ENCODE results near the gene ZBTB9.

ZBTB9 gene

GRCh38 chr6:33433544-33434191 is 20.7 kb upstream of the ZBTB9 start:
- no peak for DNase-seq (ENCODE audit: low read depth in 2 of 2)

GRCh38 chr6:33434961-33435360 is 19.4 kb upstream of the ZBTB9 start:
- no peak for DNase-seq (ENCODE audit: low read depth in 2 of 2)

DNA sequence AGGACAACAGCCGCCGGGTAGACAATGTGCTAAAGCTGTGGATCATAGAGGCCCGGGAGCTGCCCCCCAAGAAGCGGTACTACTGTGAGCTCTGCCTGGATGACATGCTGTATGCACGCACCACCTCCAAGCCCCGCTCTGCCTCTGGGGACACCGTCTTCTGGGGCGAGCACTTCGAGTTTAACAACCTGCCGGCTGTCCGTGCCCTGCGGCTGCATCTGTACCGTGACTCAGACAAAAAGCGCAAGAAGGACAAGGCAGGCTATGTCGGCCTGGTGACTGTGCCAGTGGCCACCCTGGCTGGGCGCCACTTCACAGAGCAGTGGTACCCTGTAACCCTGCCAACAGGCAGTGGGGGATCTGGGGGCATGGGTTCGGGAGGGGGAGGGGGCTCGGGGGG is 16.7 kb upstream of the ZBTB9 start:
- no peak for DNase-seq (ENCODE audit: low read depth in 2 of 2)

- no peak for DNase-seq (ENCODE audit: low read depth in 2 of 2)
Measured at GRCh38 chr6:33438978-33439594, 15.3 kb upstream of the ZBTB9 start.

GRCh38 chr6:33439956-33440648 is 14.3 kb upstream of the ZBTB9 start:
- DNase-seq (ENCODE audit: low read depth in 2 of 2), result no peak

GRCh38 chr6:33440649-33441309 is 13.6 kb upstream of the ZBTB9 start:
- no peak for DNase-seq (ENCODE audit: low read depth in 2 of 2)

GRCh38 chr6:33441457-33441856 is 12.9 kb upstream of the ZBTB9 start:
- DNase-seq (ENCODE audit: low read depth in 2 of 2), result no peak

- no peak for DNase-seq (ENCODE audit: low read depth in 2 of 2)
Measured at GRCh38 chr6:33442283-33442682, 12.1 kb upstream of the ZBTB9 start.

- DNase-seq (ENCODE audit: low read depth in 2 of 2), result no peak
Measured at GRCh38 chr6:33443025-33443424, 11.4 kb upstream of the ZBTB9 start.

DNA sequence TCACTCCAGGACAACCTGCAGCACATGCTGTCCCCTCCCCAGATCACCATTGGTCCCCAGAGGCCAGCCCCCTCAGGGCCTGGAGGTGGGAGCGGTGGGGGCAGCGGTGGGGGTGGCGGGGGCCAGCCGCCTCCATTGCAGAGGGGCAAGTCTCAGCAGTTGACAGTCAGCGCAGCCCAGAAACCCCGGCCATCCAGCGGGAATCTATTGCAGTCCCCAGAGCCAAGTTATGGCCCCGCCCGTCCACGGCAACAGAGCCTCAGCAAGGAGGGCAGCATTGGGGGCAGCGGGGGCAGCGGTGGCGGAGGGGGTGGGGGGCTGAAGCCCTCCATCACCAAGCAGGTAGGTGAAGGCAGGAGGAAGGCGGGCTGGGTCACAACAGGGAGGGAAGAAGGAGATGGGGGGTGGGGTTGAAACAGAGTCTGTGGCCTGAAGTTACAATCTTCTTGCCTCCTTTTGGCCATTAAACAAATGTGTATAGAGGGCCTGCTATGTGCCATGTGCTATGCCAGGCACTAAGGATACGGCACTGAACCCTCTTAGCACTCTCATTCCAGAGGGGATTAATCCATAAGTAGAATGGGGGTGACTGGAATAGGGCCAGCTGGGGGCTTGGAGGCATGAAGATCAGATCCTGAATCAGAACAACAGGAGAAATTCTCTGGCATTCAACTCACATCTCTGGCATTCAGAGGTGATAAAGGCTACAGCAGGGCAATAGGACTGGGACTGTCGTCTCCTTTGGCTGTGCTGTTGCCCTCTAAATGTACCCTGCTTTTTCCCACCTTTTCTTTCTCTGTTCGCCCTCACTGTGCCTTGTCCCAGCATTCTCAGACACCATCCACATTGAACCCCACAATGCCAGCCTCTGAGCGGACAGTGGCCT is 10.5 kb upstream of the ZBTB9 start:
- no peak for DNase-seq (ENCODE audit: low read depth in 2 of 2)

DNA sequence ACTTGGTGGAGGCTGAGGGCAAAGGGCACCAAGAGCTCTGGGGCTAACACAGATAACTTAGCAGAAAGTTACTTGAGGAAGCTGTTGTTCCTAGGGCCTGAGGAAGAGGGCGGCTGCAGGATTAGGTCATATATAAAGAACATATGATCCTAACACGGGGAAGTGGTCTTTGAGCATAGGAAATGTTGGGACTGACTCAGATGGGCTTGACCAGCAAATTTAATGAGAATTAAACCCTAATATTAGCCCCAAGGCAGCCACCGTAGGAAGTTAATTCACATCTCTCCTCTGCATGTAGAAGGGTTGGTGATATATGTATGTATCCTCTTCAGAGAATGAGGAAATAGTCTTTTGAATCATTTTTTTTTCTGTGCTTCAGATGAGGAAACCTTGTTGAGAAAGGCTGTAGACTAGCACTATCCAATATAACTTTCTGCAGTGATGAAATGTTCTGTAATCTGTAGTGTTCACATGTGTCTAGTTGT is 9.2 kb upstream of the ZBTB9 start:
- DNase-seq (ENCODE audit: low read depth in 2 of 2), result no peak

DNA sequence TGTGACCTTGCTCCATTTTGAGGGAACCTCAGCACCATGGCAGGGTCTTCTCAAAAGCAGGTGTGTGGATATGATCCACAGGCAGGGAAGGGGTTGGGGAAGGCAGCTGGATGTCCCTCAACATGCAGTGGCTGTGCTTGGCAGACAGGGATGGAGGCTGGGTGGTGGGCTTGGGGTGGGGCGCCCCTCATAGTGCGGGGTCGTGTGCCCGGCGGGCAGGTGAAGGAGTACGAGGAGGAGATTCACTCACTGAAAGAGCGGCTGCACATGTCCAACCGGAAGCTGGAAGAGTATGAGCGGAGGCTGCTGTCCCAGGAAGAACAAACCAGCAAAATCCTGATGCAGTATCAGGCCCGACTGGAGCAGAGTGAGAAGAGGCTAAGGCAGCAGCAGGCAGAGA is 8.0 kb upstream of the ZBTB9 start:
- DNase-seq (ENCODE audit: low read depth in 2 of 2), result no peak

- no peak for DNase-seq (ENCODE audit: low read depth in 2 of 2)
Measured at GRCh38 chr6:33450434-33450833, 3.9 kb upstream of the ZBTB9 start.

DNA sequence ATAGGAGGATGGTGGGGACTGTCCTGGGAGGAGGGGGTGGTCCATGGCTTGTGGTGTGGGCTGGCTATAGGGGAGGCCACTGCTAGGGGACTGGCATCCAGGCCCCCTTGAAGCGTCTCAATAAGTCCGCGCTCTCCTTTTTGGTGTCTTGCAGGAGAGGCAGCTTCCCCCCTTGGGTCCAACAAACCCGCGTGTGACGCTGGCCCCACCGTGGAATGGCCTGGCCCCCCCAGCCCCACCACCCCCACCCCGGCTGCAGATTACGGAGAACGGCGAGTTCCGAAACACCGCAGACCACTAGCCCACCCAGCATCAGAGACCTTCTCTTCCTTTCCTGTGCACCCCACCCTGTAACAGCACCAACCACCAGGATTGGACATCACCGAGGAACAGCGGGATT is 2.8 kb upstream of the ZBTB9 start:
- DNase-seq (ENCODE audit: low read depth in 2 of 2), result no peak

GRCh38 chr6:33452496-33452895 is 1.9 kb upstream of the ZBTB9 start:
- DNase-seq (ENCODE audit: low read depth in 2 of 2), result no peak

DNA sequence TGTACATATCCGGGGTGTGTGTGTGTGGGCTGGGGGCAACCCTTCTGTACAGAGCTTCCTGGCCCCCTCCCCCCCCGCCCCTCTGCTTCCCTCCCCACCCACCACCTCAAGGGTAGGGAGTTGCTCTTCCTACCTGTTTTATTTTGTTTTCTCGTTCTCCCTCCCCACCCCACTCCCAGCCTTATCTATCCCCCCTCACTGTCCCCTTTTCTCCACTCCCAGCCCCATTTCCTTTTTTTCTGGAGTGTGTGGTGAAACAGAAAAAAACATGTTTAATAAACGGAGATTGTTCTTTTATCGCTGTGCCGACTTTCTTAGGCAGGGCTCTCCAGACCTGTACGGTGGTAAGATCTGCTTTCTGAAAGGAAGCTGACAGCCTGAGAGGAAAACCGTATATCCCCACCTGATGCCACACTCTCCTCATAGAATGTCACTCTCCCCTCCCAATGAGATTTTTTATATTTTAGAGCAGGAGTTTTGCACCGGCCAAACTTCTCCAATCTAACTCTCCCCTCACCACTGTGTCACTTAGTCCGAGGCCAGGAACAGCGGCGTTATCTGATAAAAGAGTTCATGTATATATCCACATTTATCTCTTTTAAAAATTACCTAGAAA is 875 bp upstream of the ZBTB9 start:
- DNase-seq (ENCODE audit: low read depth in 2 of 2), result no peak

GRCh38 chr6:33455051-33455450 is 675 bp downstream of the ZBTB9 start:
- no peak for DNase-seq (ENCODE audit: low read depth in 2 of 2)

GRCh38 chr6:33456156-33456555 is 1.8 kb downstream of the ZBTB9 start:
- DNase-seq (ENCODE audit: low read depth in 2 of 2), result no peak

DNA sequence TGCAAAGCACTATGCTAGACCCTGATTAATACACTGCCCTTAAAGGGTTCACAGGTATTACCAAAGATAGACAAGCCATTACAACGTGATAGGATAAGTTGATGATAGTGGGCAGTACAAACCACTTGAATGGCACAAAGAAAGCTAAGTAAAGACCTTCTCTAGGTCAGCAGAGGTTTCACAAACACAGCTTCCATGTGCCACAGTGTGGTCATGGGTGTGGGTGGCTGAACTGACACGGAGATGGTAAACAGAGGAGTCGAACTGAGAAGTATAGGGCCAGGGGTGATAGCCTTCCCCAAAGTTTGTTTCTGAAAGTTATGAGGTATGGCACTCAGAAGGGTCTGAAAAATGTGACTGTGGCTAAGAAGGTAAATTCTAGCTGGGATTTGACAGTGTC is 4.3 kb downstream of the ZBTB9 start:
- DNase-seq (ENCODE audit: low read depth in 2 of 2), result no peak

GRCh38 chr6:33459226-33459625 is 4.8 kb downstream of the ZBTB9 start:
- DNase-seq (ENCODE audit: low read depth in 2 of 2), result no peak

DNA sequence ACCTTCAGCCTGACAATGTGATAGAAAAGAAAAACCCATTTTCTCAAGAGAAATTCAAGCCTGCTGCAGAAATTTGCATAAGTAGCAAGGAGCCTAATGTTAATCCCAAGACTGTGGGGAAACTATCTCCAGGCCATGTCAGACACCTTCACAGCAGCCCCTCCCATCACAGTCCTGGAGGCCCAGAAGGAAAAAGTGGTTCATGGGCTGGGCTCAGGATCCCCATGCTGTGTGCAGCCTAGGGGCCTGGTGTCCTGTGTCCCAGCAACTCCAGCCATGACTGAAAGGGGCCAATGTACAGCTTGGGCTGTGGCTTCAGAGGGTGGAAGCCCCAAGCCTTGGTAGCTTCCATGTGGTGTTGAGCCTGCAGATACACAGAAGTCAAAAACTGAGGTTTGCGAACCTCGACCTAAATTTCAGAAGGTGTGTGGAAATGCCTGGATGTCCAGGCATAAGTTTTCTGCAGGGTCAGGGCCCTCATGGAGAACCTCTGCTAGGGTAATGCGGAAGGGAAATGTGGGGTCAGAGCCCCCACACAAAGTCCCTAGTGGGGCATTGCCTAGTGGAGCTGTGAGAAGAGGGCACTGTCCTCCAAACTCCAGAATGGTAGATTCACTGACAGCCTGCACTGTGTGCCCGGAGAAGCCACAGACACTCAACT is 11.8 kb downstream of the ZBTB9 start:
- no peak for DNase-seq (ENCODE audit: low read depth in 2 of 2)
